ENCODE data around the gene XPR1.

GRCh38 chr1:180628646-180629045 is 3.2 kb upstream of the XPR1 start:
- TF ChIP-seq CTCF (IDR thresholded peaks at IDR 0.05) (no peak), EZH2 (IDR thresholded peaks at IDR 0.05; ENCODE audit: borderline replicate concordance, insufficient read depth, low read depth, low read length, poor library complexity, severe bottlenecking) (no peak)

All from B cell (primary cell).